Activated CD4-positive, alpha-beta T cell treated with anti-CD3 and anti-CD28 coated beads, Interleukin-2, amount 50 U/mL, for 4 hours (primary cell): ENCODE measurements around the gene WNT7B.
A peak's percentile ranks its signal among the peaks of the same experiment; 100 is the strongest.

ENCODE experiments used
- DNase-seq, 2 experiments: peaks; one replicate each; pipeline ENCODE4 v3.0.0-alpha.2; 2020

WNT7B gene

DNA sequence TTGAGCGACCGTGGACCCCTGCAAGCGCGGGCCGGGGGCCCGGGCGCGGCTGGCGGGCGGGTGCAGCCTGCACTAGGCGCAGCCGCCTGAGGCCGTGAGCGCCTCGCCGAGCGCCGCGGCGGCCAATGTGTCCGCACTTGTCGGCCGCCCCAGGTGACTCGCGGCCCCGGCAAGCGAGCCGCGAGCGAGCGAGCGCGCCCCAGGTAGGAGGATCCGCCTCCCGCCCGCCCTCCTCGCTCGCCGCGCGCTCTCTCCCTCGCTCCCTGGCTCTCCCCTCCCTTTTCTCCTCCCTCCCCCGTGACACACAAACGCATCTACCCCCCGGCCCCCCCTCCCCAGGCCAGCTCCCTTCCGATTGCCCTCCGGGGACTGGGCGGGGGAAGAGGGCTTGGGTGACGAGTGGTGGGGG is at the start of gene WNT7B:
WNT7B (minus strand) TSS at position 160 of the 409 bp plus-strand sequence. CDS start 408 bp downstream, outside the sequence.
- peak in 1 of 2 experiments; percentile 5 for DNase-seq

DNA sequence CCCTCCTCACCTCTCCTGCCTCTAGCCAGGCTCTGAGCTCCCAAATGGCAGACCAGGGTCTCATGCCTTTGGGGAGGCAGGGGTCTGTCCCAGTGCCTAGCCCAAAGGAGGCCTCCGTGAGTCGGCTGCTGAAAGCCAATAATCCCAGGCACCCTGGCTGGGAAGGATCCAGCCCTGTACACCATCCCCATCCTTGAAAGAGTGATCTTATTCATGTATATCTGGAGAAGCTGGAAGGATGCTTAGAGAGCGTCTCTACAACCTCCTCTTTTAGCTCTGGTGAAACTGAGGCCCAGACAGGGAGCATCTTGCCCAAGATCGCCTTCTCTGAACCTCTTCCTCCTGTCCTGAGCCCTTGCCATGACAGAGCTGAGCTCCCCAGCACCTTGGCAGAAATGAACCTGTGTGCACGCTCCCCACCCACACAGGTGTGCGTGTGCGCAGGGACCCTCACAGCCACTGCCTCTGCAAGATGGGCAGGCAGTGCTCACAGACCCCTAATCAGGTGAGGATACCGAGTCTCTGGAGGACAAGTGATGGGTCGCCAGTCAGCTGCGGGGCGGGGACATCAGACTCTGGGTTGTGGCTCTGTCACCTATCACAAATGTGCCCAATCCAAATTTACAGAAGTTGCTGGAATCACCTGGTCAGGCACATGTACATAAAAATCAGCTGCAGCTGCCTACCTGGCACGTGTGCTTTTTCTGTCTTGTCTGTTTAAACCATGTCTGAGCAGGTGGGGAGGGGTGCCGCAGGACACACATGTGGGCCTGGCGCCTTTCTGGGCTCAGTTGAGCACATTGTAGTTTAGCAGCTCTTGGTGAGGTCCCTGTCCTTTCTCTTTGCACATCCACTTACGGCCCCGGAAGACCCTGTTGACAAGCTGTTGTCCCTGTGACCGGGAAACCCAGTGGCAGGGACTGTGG is 49.3 kb upstream of the WNT7B start:
- no peak for DNase-seq

DNA sequence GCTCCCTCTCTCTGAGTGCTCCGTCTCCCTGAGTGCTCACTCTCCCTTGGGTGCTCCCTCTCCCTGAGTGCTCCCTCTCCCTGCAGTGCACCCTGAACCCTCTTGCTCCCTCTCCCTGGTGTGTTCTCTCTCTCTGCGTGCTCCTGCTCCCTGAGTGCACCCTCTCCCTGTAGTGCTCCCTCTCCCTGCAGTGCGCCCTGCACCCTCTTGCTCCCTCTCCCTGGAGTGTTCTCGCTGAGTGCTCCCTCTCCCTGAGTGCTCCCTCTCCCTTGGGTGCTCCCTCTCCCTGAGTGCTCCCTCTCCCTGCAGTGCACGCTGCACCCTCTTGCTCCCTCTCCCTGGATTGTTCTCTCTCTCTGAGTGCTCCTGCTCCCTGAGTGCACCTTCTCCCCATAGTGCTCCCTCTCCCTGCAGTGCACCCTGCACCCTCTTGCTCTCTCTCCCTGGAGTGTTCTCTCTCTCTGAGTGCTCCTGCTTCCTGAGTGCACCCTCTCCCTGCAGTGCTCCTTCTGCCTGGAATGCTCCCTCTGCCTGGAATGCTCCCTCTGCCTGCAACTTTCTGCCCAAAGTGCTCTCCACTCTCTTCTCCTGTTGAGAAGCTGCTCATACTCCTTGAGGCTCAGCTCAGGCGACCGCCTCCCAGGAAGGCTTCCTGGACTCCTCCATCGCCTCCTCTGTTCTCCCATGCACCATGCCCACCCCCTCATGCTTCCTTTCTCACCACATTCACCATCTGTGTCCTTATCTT is 48.4 kb upstream of the WNT7B start:
- no peak for DNase-seq

DNA sequence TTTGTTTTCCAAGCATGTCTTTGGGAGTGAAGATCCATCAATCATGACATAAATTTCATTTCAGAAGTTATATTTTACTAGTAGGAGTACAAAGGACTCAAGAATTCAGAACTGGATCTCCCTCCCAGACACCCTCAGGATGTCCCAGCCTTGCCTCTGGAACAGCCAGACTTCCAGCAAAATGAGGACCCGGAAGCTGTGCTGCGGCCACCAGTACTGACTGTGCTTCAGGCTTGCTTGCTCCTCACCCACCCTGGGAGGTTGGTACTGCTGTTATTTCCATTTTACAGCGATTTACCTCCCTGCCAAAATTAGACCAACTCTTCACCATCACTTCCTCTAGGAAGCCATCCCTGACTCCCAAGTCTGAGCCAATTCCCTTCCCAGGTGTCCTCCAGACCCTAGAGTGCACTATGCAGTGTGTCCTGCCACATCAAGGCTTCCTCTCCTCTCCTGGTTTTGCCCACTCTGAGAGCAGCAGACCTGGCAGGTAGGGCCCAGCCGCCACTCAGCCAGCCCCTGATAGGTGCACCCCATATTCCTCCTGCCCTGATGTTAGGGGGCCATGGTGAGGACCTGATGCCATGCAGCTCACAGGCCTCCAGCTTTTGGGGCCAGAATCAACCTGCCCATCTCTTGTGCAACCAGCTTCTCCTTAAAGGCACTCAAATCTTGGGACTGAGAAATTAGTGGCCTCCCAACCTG is 47.3 kb upstream of the WNT7B start:
- DNase-seq, result no peak

DNA sequence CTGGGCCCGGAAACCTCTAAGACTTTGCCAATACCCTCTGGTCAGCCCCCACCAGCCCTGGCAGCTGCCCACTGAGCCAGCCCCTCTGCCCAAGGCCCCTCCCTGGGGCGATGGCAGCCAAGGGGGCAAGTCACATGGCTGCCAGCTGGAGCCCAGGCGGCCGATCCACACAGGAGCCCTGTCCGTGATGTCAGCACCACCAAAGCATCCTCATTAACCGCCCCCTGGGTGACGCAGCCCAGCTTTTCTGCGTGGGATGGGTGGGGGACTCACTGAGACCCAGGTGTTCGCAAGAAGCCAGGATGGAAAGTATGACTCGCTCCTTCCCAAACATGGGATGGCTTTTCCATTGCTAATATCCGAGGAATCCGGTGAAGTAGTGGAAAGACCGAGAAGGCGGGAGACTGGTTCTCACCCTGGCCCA is 46.6 kb upstream of the WNT7B start:
- DNase-seq, result no peak

DNA sequence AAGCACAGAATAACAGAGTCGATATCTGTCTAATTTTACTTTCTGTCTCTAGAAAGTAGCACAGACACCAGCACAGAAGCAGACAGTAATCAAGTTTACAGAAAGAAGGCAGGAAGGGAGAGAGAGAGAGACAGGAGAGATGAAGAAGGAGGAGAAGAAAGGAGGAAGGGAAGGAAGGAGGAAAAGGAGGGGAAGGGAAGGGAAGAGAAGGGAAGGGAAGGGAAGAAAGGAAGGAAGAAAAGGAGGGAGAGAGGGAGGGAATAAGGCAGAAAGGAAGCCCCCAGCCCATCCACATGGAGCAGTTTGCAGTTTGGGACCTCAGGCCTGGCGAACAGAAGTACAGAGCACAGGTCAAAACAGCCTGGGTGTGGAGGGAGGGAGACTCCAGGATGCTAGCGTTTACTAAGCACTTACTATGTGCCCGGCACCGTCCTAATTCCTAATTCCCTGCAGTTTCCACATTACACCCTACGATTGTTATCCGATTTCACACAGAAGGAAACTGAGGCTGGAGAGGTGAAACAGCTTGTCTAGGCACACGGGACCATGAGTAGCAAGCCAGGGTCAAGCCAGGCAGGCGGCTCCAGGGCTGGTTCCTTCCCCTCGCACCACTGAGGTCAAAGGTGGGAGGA is 46.0 kb upstream of the WNT7B start:
- DNase-seq, result no peak

DNA sequence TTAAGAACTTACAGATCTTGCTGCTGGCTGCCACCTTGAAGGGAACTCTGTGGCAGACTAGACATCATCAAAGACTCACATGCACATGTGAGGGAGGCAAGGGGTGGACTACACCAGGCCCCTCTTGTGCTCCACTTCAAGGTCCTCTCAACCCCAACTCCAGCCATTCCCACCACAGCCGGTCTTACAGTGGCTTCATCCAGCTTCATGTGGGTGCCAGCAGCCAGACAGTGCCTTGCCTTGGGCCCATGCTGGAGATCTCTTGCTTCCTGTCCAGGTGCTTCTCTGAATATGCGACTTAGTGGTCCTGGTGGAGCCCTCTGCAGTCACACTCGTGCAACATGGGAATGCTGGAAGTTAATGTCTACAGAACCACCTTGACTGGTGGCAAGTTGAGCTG is 44.6 kb upstream of the WNT7B start:
- no peak for DNase-seq

DNA sequence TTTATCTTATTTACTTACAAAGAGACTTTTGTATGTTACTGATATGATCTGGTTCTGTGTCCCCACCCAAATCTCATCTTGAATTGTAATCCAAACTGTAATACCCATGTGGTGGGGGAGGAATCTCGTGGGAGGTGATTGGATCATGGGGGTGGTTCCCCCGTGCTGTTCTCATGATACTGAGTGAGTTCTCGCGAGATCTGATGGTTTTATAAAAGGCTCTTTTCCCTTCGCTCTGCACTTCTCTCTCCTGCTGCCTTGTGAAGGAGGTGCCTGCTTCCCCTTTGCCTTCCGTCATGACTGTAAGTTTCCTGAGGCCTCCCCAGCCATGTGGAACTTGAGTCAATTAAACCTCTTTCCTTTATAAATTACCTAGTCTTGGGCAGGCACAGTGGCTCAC is 42.4 kb upstream of the WNT7B start:
- DNase-seq, result no peak

DNA sequence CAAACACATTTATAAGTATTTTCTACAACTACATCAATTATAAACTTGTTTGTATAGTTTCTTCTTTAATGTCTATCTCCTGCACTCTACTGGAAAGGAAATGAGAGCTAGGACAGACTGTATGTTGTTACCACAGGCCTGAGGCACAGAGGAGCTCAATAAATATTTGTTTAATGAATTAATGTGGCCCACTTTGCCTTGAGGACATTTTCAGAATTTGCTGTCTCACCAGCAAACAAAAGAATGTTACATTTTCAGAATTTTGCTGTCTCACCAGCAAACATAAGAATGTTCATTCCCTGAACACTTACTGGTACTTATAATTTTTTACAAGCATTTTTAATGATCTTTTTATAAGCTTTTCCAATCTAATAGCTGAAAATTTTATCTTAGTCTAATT is 41.9 kb upstream of the WNT7B start:
- DNase-seq, result no peak

DNA sequence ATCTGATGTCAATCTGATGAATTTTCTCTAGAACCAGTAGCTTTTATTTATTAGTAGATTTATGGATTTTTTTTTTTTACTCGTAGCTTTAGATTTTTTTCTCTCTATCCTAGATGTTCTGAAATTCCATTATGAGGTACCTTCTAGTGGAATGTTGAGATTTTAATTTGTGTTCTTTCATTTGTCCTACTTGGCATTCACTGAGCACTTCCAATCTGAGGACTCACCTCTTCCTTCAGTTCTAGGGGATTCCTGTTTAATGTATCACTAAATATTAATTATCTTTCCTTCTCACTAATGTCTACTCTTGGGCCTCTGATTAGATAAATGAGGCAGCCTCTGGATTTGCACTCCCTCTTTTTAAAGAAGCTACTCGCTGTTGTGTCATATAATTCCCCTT is 40.2 kb upstream of the WNT7B start:
- no peak for DNase-seq

DNA sequence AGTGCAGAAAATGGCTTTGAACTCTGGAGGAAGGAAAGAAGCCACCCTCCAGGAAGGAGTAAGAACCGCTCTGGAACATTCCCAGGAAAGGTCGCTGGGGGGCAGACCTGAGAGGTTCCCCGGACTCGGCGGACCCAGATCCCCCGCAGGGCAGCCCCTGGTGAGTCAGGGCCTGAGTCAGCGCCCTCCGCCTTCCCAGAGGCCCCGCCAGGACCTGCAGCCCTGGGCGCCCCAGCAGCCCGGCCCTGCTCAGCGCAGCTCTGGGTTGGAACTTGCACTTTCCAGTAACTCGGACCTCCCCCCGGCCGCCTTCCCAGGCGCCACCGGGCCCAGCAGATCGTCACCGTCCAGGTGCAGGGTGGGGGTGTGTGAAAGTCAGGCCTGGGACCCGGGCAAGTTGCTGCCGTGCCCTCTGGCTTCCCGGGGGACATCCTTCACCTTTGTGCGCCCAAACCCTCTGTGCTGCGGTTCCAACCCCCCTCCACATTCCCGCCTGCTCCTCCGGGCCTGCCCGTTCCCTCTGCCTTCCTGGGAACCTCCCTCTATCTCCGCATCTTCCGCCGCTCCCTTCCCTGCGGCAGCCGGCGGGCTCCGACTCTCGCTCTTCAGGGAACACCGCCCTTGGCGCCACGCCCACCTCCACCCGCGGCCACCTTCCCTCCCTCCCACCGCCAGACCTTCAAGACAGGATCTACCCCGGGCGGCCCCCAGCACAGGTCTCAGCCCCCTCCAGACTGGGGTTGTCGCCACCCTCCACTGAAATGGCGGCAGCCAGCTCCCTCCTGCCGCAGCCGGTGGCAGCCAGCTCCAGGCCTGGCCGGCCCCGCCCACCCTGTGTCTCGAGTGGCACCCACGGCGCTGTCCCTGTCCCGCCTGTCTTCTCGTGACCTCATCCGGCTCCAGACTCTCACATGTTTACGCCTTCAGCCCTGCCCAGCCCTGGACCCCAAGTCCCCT is 36.8 kb upstream of the WNT7B start:
- DNase-seq, result peak; percentile 91

DNA sequence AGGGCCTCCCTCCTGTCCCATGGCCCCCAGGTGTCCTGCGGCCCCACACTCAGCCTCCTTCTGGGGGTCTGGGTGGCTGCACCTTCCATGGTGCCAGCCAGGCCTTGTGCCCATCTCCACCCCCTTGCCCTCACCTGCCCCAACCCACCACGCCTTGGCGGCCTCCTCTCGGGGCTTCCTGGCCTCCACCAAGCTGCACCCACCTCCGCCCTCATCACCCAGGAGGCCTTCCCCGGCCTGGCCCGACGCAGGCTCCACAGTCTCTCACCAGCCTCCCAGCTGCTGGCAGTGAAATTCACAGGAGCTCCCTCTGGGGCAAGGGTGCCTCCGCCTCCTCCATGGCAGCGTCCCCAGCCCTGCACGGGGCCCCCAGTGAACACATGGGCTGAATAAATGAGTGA is 35.9 kb upstream of the WNT7B start:
- no peak for DNase-seq

DNA sequence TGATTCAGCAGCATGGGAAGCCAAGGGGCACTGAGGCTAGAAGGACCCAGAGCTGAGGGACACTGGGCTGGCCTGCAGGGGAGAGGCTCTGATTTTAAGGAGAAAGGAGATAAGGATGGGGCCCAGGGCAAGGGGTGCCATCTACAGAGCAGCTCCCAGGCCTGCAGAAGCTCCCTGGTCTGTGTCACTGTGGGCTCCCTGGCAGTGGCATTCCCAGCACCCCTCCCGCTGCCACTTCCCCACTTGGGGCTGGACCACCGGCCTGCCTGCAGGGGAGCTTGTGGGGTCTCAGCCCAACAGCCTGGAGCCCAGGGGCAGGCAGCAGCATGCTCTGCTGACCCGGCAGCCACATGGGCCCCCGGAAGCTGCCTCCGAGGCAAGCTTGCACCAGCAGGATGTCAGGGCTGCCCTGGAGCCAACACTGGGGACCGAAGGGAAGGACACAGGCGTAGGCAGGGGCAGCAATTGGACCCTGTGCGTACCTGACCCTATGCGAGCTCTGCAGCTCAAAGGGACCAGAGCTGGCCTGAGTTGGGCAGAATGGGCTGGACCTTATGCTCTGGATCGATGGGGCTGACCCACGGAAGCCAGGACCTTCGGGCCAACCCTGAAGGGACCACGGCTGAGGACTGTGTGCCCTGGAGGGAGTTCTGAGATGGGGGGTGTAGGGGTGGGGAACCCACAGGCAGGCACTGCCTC is 35.4 kb upstream of the WNT7B start:
- no peak for DNase-seq

DNA sequence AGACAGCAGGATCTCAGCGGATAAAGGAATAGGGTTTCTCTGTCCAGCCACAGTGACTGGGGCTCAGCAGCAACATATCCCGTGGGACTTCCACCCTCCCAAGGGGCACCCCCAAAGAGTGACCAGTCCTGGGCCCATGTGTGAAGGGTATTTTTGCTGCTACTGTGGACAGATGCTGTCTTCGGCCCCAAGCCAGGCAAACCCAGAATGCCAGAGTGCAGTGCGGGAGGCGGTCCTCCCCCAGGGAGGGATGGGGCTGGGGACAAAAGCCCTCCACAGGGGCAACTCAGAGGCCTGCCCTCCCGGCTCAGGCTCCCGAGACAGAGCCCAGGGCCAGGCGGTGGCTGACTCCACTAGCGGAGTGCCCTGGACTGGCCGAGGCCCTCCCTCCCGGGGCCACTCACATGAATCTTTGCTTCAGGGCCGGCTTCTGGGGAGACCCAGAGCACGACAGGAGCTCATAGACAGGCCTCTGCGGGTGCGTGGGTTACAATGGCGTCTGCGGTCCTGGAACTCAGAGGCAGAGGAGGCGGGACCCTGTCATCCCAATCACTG is 34.7 kb upstream of the WNT7B start:
- DNase-seq, result no peak

DNA sequence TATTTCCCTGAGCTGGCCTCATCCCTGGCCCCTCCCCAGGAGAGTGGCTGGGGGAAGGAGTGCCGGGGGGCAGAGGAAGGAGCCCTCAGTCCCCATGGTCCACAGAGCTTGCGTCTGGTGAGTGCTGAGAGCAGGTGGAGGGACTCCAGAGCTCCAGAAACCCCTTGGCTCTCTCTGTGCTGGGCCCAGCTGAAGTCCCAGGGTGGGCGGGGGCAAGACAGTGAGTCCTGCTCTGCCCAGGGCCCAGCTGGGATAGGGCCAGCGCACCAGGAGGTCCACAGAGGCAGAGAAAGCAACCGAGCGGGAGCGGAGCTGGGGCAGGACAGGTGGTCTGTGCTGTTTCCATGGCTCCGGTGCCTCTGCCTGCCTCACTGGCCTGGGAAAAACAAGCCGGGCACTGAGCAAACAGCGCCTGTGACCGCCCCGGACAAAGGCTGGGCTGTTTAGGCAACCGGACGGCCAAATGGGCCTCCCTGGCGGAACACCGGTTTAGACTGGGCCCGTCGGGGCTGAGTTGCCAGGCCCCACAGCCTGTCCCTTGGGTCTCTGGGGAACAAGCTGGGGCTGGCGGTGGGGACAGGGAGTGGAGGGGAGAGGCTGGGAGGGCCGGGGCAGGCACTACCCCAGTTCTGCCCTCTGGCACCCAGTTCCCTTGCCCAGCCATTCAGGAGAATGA is 34.1 kb upstream of the WNT7B start:
- DNase-seq, result no peak

DNA sequence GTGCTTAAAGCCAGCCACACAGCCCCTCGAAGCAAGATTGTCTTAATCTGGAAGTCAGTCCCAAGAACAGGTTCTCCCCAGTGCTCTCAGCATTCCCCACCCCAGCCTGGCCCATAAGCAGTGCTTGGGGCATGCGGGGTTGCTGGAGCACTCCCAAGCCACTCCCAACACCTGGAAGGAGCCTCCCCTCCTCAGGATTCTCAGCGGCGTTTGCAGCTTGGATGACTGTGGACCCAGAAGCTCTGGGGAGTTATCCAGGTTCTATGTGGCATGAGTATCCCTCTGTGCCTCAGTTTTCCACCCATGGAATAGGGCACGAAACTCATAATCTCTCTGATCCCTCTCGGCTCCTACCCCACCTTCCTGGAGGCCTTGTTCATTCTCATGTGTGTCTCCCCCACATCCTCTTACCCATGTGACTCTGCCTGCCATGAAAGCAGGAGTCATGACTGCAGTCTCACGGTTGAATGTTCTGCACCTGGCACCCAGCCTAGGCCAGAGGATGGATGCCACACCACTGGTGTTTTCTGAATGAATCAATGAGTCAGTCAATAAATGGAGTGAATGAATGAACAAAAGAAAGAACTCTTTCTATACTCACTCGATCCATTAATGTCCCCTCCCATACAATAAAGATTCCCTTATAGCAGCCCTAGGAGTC is 33.4 kb upstream of the WNT7B start:
- no peak for DNase-seq

DNA sequence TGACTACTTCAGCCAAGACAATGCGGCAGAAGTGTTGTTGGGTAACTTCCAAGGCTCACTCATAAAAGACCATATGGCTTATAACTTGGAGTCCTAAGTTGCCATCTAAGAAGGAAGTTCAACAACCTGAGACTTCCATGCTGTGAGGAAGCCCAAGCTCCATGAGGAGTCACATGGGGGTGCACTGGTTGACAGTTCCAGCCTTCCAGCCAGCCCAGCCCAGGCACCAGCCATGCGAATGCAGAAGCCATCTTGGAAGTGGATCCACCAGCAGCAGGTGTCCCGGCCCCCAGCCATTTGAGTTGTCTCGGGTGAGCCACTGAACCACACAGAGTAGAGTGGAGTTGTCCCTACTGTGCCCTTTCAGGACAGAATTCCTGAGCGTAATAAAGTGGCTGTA is 32.8 kb upstream of the WNT7B start:
- DNase-seq, result no peak

DNA sequence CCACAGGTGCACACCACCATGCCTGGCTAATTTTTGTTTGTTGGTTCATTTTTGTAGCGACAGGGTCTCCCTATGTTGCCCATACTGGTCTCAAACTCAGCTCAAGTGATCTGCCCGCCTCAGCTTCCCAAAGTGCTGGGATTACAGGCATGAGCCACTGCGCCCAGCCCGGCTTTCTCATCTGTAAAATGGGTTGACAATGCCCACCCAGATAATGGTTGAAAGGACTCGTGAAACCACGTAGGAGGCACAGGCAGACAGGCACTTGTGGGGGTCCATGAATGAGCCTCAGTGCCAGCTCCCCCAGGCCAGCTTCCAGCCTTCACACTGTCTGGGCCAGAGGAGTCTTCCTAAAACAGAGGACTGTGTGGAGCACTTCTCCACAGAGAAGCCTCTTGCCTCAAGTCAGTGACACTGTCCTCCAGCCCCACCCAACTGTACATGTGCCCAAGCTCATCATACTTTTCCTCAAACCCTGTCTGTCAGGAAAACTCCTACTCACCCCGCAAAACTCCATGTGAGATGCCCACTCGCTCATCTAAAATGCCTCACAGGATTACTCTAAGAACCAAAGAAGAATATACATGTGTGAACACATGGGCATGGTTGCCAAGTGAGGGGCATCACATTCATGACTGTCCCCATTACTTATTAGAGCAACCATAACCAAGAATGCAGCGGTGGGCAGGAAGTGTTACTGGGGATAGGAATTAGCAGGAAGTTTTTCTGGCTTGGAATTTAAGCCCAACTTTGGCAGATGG is 32.1 kb upstream of the WNT7B start:
- no peak for DNase-seq

DNA sequence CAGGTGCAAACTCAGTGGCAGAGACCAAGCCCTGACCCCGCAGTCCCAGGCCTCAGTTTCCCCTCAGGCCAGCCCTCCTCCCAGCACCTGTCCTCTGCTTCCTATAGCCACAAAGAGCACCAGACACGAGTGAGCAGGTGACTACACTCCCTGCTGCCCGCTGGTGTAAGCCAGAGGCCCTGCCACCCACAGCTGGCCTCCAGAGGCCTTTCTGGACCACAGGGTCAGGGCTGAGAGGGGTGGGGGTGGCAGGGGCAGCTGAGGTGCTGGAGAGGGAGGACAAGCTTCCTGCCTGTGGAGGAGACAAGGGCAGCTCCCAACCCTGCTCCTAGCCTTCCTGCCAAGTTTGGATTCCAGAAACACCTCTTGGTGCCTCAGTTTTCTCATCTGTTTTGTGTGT is 31.3 kb upstream of the WNT7B start:
- no peak for DNase-seq
